Measurements from ENCODE around the gene KIAA1958.
"Not testable (repeated sequence)": the region's sequence is repeated elsewhere in the genome, so short reads cannot be mapped to it uniquely, and the experiment has no call there.

Gene KIAA1958

GRCh38 chr9:112582371-112583262 is 96.0 kb downstream of the KIAA1958 start:
- Histone ChIP-seq H3K27ac (ENCODE audit: low read depth, low read length) (no peak overlapping the region), H3K27me3 (ENCODE audit: control insufficient read depth in 1 of 2, insufficient read depth in 2 of 2, low read length in 2 of 2) (no peaks in the 10 kb centered on the region), H3K4me3 (ENCODE audit: low read depth in 1 of 2, low read length in 2 of 2) (no peak overlapping the region), H3K9me3 (ENCODE audit: low read length) (no peaks in the 10 kb centered on the region), H3K4me1 (ENCODE audit: insufficient read depth, low read length) (no peaks in the 10 kb centered on the region), H3K9ac (ENCODE audit: low read length) (no peak overlapping the region), H3K36me3 (ENCODE audit: insufficient read depth, low read length) (no peaks in the 10 kb centered on the region)

- H3K27me3 ChIP-seq (ENCODE audit: control insufficient read depth in 1 of 2, insufficient read depth in 2 of 2, low read length in 2 of 2) = no peaks in the 10 kb centered on the region
- H3K9me3 ChIP-seq (ENCODE audit: low read length) = no peaks in the 10 kb centered on the region
- no peak overlapping the region for H3K27ac ChIP-seq (ENCODE audit: low read depth, low read length)
- no peak overlapping the region for H3K9ac ChIP-seq (ENCODE audit: low read length)
- no peaks in the 10 kb centered on the region for H3K36me3 ChIP-seq (ENCODE audit: insufficient read depth, low read length)
- no peak overlapping the region for H3K4me3 ChIP-seq (ENCODE audit: low read depth in 1 of 2, low read length in 2 of 2)
- H3K4me1 ChIP-seq (ENCODE audit: insufficient read depth, low read length) = no peaks in the 10 kb centered on the region
These were observed 100.0 kb downstream of the KIAA1958 start for GRCh38 chr9:112586599-112587155.

- not testable (repeated sequence) for H3K9ac ChIP-seq (ENCODE audit: low read length); H3K4me3 ChIP-seq (ENCODE audit: low read depth in 1 of 2, low read length in 2 of 2); H3K36me3 ChIP-seq (ENCODE audit: insufficient read depth, low read length); H3K27ac ChIP-seq (ENCODE audit: low read depth, low read length); H3K4me1 ChIP-seq (ENCODE audit: insufficient read depth, low read length); H3K9me3 ChIP-seq (ENCODE audit: low read length); H3K27me3 ChIP-seq (ENCODE audit: control insufficient read depth in 1 of 2, insufficient read depth in 2 of 2, low read length in 2 of 2)
These were observed 105.2 kb downstream of the KIAA1958 start for GRCh38 chr9:112591875-112592274.

DNA sequence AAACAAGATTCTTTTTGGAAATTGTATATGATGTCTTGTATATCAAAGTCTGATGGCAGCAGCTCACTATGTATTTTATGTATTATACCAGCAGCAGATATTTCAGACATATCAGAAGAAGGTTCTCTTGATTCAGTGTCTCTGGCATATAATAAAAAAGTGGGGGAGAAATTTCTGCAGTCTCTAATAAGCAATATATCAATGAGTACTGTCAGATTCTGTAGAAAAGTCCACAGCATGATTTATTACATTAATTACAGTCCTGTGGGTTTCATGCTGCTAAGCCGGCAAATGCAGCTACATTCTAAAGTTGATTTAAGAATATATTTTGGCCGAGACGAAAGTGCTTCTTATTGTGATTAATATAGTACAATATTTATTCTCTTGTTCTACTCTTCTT is 113.1 kb downstream of the KIAA1958 start:
- no peak overlapping the region for H3K4me3 ChIP-seq (ENCODE audit: low read depth in 1 of 2, low read length in 2 of 2)
- H3K36me3 ChIP-seq (ENCODE audit: insufficient read depth, low read length) = no peaks in the 10 kb centered on the region
- H3K9ac ChIP-seq (ENCODE audit: low read length) = no peak overlapping the region
- no peaks in the 10 kb centered on the region for H3K9me3 ChIP-seq (ENCODE audit: low read length)
- no peaks in the 10 kb centered on the region for H3K4me1 ChIP-seq (ENCODE audit: insufficient read depth, low read length)
- no peak overlapping the region for H3K27ac ChIP-seq (ENCODE audit: low read depth, low read length)
- H3K27me3 ChIP-seq (ENCODE audit: control insufficient read depth in 1 of 2, insufficient read depth in 2 of 2, low read length in 2 of 2) = no peaks in the 10 kb centered on the region

- Histone ChIP-seq H3K27me3 (ENCODE audit: control insufficient read depth in 1 of 2, insufficient read depth in 2 of 2, low read length in 2 of 2) (no peaks in the 10 kb centered on the region), H3K4me1 (ENCODE audit: insufficient read depth, low read length) (no peaks in the 10 kb centered on the region), H3K36me3 (ENCODE audit: insufficient read depth, low read length) (no peaks in the 10 kb centered on the region), H3K9me3 (ENCODE audit: low read length) (no peaks in the 10 kb centered on the region), H3K4me3 (ENCODE audit: low read depth in 1 of 2, low read length in 2 of 2) (no peak overlapping the region), H3K27ac (ENCODE audit: low read depth, low read length) (no peak overlapping the region), H3K9ac (ENCODE audit: low read length) (no peak overlapping the region)
These were observed 115.0 kb downstream of the KIAA1958 start for GRCh38 chr9:112601636-112602035.

- Histone ChIP-seq H3K36me3 (ENCODE audit: insufficient read depth, low read length) (no peaks in the 10 kb centered on the region), H3K9me3 (ENCODE audit: low read length) (no peaks in the 10 kb centered on the region), H3K9ac (ENCODE audit: low read length) (no peak overlapping the region)
These were observed 118.2 kb downstream of the KIAA1958 start for GRCh38 chr9:112604790-112605189.

GRCh38 chr9:112605518-112605917 is 118.9 kb downstream of the KIAA1958 start:
- Histone ChIP-seq H3K4me3 (ENCODE audit: low read depth in 1 of 2, low read length in 2 of 2) (no peak overlapping the region), H3K9ac (ENCODE audit: low read length) (no peak overlapping the region), H3K36me3 (ENCODE audit: insufficient read depth, low read length) (no peaks in the 10 kb centered on the region), H3K4me1 (ENCODE audit: insufficient read depth, low read length) (no peaks in the 10 kb centered on the region), H3K27ac (ENCODE audit: low read depth, low read length) (no peak overlapping the region), H3K27me3 (ENCODE audit: control insufficient read depth in 1 of 2, insufficient read depth in 2 of 2, low read length in 2 of 2) (no peaks in the 10 kb centered on the region), H3K9me3 (ENCODE audit: low read length) (no peaks in the 10 kb centered on the region)

More at GRCh38 chr9:112604790-112605189, 118.2 kb downstream of the KIAA1958 start:
- H3K27me3 ChIP-seq (ENCODE audit: control insufficient read depth in 1 of 2, insufficient read depth in 2 of 2, low read length in 2 of 2) = no peaks in the 10 kb centered on the region
- no peak overlapping the region for H3K4me3 ChIP-seq (ENCODE audit: low read depth in 1 of 2, low read length in 2 of 2)
- no peaks in the 10 kb centered on the region for H3K4me1 ChIP-seq (ENCODE audit: insufficient read depth, low read length)
- no peak overlapping the region for H3K27ac ChIP-seq (ENCODE audit: low read depth, low read length)

DNA sequence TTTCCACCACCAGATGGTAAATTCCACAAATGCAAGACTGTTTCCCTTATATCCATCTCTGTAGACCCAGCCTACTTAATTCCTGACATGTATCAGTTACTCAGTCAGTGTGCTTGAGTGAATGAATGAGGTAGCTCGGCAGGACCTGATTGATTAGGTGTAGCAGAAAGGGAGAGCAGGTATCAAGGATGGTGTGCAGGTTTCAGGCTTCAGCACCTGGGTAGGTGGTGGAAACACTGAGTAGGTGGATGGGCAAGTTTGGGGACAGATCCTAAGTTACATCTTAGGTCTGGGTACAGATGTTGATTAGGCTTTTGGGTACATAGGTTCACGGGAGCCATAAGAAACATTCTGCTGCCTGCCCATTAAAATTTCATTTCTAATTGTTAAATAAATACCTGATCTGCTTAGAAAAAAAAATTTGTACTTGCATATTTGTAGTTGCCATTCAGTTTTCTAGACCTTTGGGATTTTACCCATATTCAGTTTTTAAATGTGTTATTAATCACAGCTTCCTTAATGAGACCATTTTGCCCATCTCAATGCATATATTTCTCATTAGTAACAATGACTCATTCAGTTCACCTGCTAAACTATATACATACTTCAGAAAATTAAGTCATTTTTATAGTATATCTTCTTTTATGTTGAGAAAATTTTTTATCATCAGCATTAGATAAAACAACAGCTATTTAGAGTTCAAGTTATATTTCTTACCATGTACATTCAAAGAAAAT is 119.5 kb downstream of the KIAA1958 start:
- H3K9me3 ChIP-seq (ENCODE audit: low read length) = no peaks in the 10 kb centered on the region
- no peak overlapping the region for H3K4me3 ChIP-seq (ENCODE audit: low read depth in 1 of 2, low read length in 2 of 2)
- H3K27me3 ChIP-seq (ENCODE audit: control insufficient read depth in 1 of 2, insufficient read depth in 2 of 2, low read length in 2 of 2) = no peaks in the 10 kb centered on the region
- no peaks in the 10 kb centered on the region for H3K36me3 ChIP-seq (ENCODE audit: insufficient read depth, low read length)
- H3K9ac ChIP-seq (ENCODE audit: low read length) = no peak overlapping the region
- H3K4me1 ChIP-seq (ENCODE audit: insufficient read depth, low read length) = no peaks in the 10 kb centered on the region
- no peak overlapping the region for H3K27ac ChIP-seq (ENCODE audit: low read depth, low read length)

- no peaks in the 10 kb centered on the region for H3K27me3 ChIP-seq (ENCODE audit: control insufficient read depth in 1 of 2, insufficient read depth in 2 of 2, low read length in 2 of 2)
- H3K9ac ChIP-seq (ENCODE audit: low read length) = no peak overlapping the region
- H3K36me3 ChIP-seq (ENCODE audit: insufficient read depth, low read length) = no peaks in the 10 kb centered on the region
- no peak overlapping the region for H3K4me3 ChIP-seq (ENCODE audit: low read depth in 1 of 2, low read length in 2 of 2)
- no peaks in the 10 kb centered on the region for H3K9me3 ChIP-seq (ENCODE audit: low read length)
- H3K27ac ChIP-seq (ENCODE audit: low read depth, low read length) = no peak overlapping the region
- H3K4me1 ChIP-seq (ENCODE audit: insufficient read depth, low read length) = no peaks in the 10 kb centered on the region
These were observed 122.2 kb downstream of the KIAA1958 start for GRCh38 chr9:112608851-112609250.

DNA sequence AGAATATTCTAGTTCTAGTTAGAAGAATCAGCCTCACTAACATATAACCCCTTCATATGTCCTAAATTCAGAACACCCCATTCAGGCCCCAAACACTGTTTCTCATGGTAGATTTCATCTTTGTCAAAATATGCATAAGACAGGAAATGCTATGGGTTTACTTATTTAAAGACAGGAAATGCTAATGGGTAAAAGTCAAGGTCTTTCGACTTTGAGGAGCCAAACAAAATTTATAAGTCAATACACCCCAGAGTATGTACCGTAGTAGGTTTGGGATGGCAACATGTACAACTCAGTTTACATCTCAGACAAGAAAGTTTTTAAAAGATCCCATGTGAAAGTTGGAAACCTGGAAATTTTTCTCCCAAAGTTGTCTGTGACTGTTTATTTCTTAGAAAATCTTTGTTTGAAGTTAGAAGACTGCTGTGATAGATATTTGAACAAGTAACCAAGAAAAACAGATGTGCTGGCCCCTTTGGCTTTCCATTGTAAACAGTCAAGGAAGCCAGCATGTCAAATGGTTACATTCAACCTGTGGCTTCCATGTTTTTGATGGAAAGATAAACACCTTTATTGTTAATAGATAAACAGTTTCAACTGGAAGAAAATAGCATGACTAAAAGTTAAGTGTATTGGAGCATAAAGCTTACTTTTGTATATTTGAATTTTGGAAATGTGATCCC is 129.1 kb downstream of the KIAA1958 start:
- no peaks in the 10 kb centered on the region for H3K9me3 ChIP-seq (ENCODE audit: low read length)
- H3K4me3 ChIP-seq (ENCODE audit: low read depth in 1 of 2, low read length in 2 of 2) = no peak overlapping the region
- no peaks in the 10 kb centered on the region for H3K27me3 ChIP-seq (ENCODE audit: control insufficient read depth in 1 of 2, insufficient read depth in 2 of 2, low read length in 2 of 2)
- no peaks in the 10 kb centered on the region for H3K36me3 ChIP-seq (ENCODE audit: insufficient read depth, low read length)
- H3K9ac ChIP-seq (ENCODE audit: low read length) = no peak overlapping the region
- H3K4me1 ChIP-seq (ENCODE audit: insufficient read depth, low read length) = no peaks in the 10 kb centered on the region
- H3K27ac ChIP-seq (ENCODE audit: low read depth, low read length) = no peak overlapping the region

DNA sequence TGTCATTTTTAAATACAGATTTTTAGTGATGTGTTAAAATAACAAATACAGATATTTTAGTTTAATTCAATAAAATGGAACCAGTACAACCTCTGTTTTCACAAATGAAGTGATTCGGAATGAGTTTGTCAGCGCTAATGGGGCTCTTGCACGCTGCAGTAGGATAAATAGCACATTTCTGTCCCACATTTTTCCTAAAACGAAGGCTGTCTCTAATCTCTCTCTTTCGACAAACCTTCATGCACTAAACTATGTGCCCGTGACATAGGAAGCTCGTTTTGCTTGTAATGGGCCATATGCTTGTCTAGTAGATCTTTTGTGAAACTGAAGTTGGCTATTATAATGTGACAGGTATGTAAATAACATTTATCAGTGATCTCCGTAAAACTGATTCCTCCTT is 130.7 kb downstream of the KIAA1958 start:
- no peaks in the 10 kb centered on the region for H3K36me3 ChIP-seq (ENCODE audit: insufficient read depth, low read length)
- no peaks in the 10 kb centered on the region for H3K4me1 ChIP-seq (ENCODE audit: insufficient read depth, low read length)
- H3K9ac ChIP-seq (ENCODE audit: low read length) = no peak overlapping the region
- H3K27me3 ChIP-seq (ENCODE audit: control insufficient read depth in 1 of 2, insufficient read depth in 2 of 2, low read length in 2 of 2) = no peaks in the 10 kb centered on the region
- no peak overlapping the region for H3K4me3 ChIP-seq (ENCODE audit: low read depth in 1 of 2, low read length in 2 of 2)
- H3K9me3 ChIP-seq (ENCODE audit: low read length) = no peaks in the 10 kb centered on the region
- H3K27ac ChIP-seq (ENCODE audit: low read depth, low read length) = no peak overlapping the region

Data from muscle layer of colon (tissue), 2 donors.